HEK293 (cell line): Measurements from ENCODE around the gene CMTM2.

Experiments used
- CTCF ChIA-PET: fragments of 350-600 bp; formaldehyde crosslinking; extraction: SDS; loops from one replicate; lab custom pipeline; 2021; ENCODE audit warnings: antibody characterized with exemption; lab: Yijun Ruan, JAX
- POLR2A ChIA-PET: fragments of 300-600 bp; formaldehyde crosslinking; extraction: SDS; loops from one replicate; lab custom pipeline; 2020; ENCODE audit warnings: antibody characterized with exemption, inconsistent platforms; lab: Yijun Ruan, JAX
- H3K27ac ChIP-seq: fragments of 200-500 bp; sonication (Bioruptor generic); 2 replicates; pipeline ENCODE4 v1.5.1; 2014; ENCODE audit warnings: low read depth, low read length, control low read depth, inconsistent platforms; ENCODE audit errors: extremely low read depth
- H3K36me3 ChIP-seq, 2 experiments: fragments of 200-500 bp in 1 of 2; sonication (Bioruptor generic) in 1 of 2; 1 replicate in 1 of 2; 2 replicates in 1 of 2; pipeline ENCODE4 v1.5.1; 2014 to 2017; ENCODE audit warnings: inconsistent platforms in 2 of 2, low read length in 2 of 2; ENCODE audit not compliant: control insufficient read depth in 2 of 2, insufficient read depth in 1 of 2
- H3K4me1 ChIP-seq: fragments of 200-500 bp; sonication (Bioruptor generic); 2 replicates; pipeline ENCODE4 v1.5.1; 2014; ENCODE audit warnings: mild to moderate bottlenecking, low read length, inconsistent platforms; ENCODE audit not compliant: control insufficient read depth, insufficient read depth
- H3K4me3 ChIP-seq: 2 replicates; pipeline ENCODE4 v1.5.1; 2011; ENCODE audit warnings: low read depth, mild to moderate bottlenecking, control low read depth, low read length, moderate library complexity
- H3K9me3 ChIP-seq: fragments of 200-500 bp; sonication (Bioruptor generic); 2 replicates; pipeline ENCODE4 v1.5.1; 2014; ENCODE audit warnings: low read depth, low read length, inconsistent platforms; ENCODE audit not compliant: control insufficient read depth, insufficient read depth
- ELK4 ChIP-seq: IDR thresholded peaks from 2 replicates; pipeline ENCODE4 v1.6.1; 2011; ENCODE audit warnings: mild to moderate bottlenecking, low read depth, low read length, borderline replicate concordance
- GLI4 ChIP-seq: fragments of 450-650 bp; formaldehyde crosslinking; IDR thresholded peaks from 2 replicates; pipeline ENCODE4 v1.5.1; 2016; ENCODE audit warnings: missing biosample characterization, missing genetic modification characterization
- KLF16 ChIP-seq: fragments of 450-650 bp; formaldehyde crosslinking; IDR thresholded peaks from 2 replicates; pipeline ENCODE4 v1.5.1; 2017; ENCODE audit warnings: missing biosample characterization, missing genetic modification characterization
- SCRT2 ChIP-seq: fragments of 450-650 bp; formaldehyde crosslinking; IDR thresholded peaks from 2 replicates; pipeline ENCODE4 v1.5.1; 2016; ENCODE audit warnings: missing biosample characterization, missing genetic modification characterization
- YY1 ChIP-seq: fragments of 450-650 bp; formaldehyde crosslinking; IDR thresholded peaks from 2 replicates; pipeline ENCODE4 v1.5.1; 2018; ENCODE audit warnings: missing biosample characterization, missing genetic modification characterization
- YY2 ChIP-seq: fragments of 450-650 bp; formaldehyde crosslinking; IDR thresholded peaks from 2 replicates; pipeline ENCODE4 v1.5.1; 2016; ENCODE audit warnings: missing biosample characterization, missing genetic modification characterization
- ZBTB20 ChIP-seq: fragments of 450-650 bp; formaldehyde crosslinking; IDR thresholded peaks from 2 replicates; pipeline ENCODE4 v1.5.1; 2016; ENCODE audit warnings: missing biosample characterization, missing genetic modification characterization
- ZNF202 ChIP-seq: fragments of 450-650 bp; formaldehyde crosslinking; IDR thresholded peaks from 2 replicates; pipeline ENCODE4 v1.5.1; 2016; ENCODE audit warnings: missing biosample characterization, missing genetic modification characterization, borderline replicate concordance
- ZNF24 ChIP-seq: fragments of 450-650 bp; formaldehyde crosslinking; IDR thresholded peaks from 2 replicates; pipeline ENCODE4 v1.5.1; 2016; ENCODE audit warnings: missing biosample characterization, missing genetic modification characterization
- ZNF335 ChIP-seq: fragments of 450-650 bp; formaldehyde crosslinking; conservative IDR thresholded peaks from 2 replicates; pipeline ENCODE4 v1.5.1; 2016; ENCODE audit warnings: missing biosample characterization, missing genetic modification characterization
- ZNF518A ChIP-seq: fragments of 450-650 bp; formaldehyde crosslinking; conservative IDR thresholded peaks from 2 replicates; pipeline ENCODE4 v1.5.1; 2016; ENCODE audit warnings: low read depth, missing biosample characterization, missing genetic modification characterization
- ZNF561 ChIP-seq: fragments of 450-650 bp; IDR thresholded peaks from 2 replicates; pipeline ENCODE4 v1.5.1; 2018; ENCODE audit warnings: missing biosample characterization, missing genetic modification characterization, borderline replicate concordance
- ZNF692 ChIP-seq: fragments of 450-650 bp; formaldehyde crosslinking; IDR thresholded peaks from 2 replicates; pipeline ENCODE4 v1.5.1; 2016; ENCODE audit warnings: missing biosample characterization, missing genetic modification characterization
- ZSCAN18 ChIP-seq: fragments of 450-650 bp; formaldehyde crosslinking; IDR thresholded peaks from 2 replicates; pipeline ENCODE4 v1.5.1; 2016; ENCODE audit warnings: missing biosample characterization, missing genetic modification characterization
- ZXDB ChIP-seq: fragments of 450-650 bp; formaldehyde crosslinking; IDR thresholded peaks from 2 replicates; pipeline ENCODE4 v1.5.1; 2016; ENCODE audit warnings: missing biosample characterization, missing genetic modification characterization
- TF ChIP-seq, protein P1 (sequence below): fragments of 450-650 bp; IDR thresholded peaks from 2 replicates; pipeline ENCODE4 v1.5.1; 2018; ENCODE audit warnings: missing biosample characterization, missing genetic modification characterization
- TF ChIP-seq, protein P2 (sequence below): fragments of 450-650 bp; formaldehyde crosslinking; IDR thresholded peaks from 2 replicates; pipeline ENCODE4 v1.5.1; 2016; ENCODE audit warnings: missing biosample characterization, missing genetic modification characterization

CMTM2 gene

GRCh38 chr16:66551348-66551759, 27.9 kb upstream of the CMTM2 start (continued):
- no peak for TF ChIP-seq ZNF692 (tag by site-specific recombination)
- TF ChIP-seq SCRT2 (tag by site-specific recombination), result peak; percentile 50
- TF ChIP-seq ZSCAN18 (tag by site-specific recombination), result no peak
- no peak for TF ChIP-seq ZNF202
- no peak for TF ChIP-seq KLF16 (tag by site-specific recombination)
- TF ChIP-seq ZBTB20 (tag by site-specific recombination), result peak; percentile 50
- TF ChIP-seq ZXDB (tag by site-specific recombination), result peak; percentile 71
- TF ChIP-seq ELK4, result no peak

DNA sequence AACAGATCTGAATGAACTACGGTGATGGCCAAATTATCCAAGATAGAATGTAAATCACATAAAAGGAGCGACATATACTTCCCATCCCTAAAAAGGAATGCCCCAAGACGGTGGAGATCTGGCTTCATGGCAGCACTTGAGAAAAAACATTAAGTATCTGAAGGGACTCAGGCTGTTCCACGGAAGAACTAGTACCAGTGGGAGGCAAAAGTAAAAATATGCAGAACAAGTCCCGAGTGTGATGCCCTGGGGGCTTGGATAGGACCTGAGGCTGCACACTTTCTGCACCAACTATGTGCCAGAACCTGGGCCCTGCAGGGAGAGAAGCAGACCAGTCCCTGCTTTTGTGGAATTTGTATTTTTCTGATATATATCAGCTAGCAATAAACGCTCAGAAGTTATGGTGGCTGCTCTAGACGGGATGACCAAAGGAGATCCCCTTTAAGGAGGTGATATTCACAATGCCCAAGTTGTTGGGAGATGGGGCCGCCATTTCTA, 27.4 kb upstream of the CMTM2 start:
- Histone ChIP-seq H3K27ac (peak overlapping the region; percentile 64; the same call in 1 of the 2 replicates), H3K4me3 (peak overlapping the region; percentile 55), H3K36me3 (peaks cover 0 to 10% of the 10 kb centered on the region in 2 experiments; a peak in 1 of 3 replicates), H3K4me1 (no peaks in the 10 kb centered on the region), H3K9me3 (no peaks in the 10 kb centered on the region)
- TF ChIP-seq ZNF561 (tag by site-specific recombination), result peak; percentile 18; the same call in 1 of the 2 replicates
- 0 out of 2 replicates have a peak, but pooled peaks have one; percentile 40 for TF ChIP-seq YY1
- peak; percentile 56 for TF ChIP-seq YY2 (tag by site-specific recombination)
- TF ChIP-seq ZNF24 (tag by site-specific recombination), result no peak
- peak; percentile 66; the same call in 1 of the 2 replicates for TF ChIP-seq ZNF335 (tag by site-specific recombination)
- TF ChIP-seq, protein P1, sequence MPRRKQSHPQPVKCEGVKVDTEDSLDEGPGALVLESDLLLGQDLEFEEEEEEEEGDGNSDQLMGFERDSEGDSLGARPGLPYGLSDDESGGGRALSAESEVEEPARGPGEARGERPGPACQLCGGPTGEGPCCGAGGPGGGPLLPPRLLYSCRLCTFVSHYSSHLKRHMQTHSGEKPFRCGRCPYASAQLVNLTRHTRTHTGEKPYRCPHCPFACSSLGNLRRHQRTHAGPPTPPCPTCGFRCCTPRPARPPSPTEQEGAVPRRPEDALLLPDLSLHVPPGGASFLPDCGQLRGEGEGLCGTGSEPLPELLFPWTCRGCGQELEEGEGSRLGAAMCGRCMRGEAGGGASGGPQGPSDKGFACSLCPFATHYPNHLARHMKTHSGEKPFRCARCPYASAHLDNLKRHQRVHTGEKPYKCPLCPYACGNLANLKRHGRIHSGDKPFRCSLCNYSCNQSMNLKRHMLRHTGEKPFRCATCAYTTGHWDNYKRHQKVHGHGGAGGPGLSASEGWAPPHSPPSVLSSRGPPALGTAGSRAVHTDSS (tag by site-specific recombination), result no peak
- no peak for TF ChIP-seq ZNF518A (tag by site-specific recombination)
- TF ChIP-seq, protein P2, sequence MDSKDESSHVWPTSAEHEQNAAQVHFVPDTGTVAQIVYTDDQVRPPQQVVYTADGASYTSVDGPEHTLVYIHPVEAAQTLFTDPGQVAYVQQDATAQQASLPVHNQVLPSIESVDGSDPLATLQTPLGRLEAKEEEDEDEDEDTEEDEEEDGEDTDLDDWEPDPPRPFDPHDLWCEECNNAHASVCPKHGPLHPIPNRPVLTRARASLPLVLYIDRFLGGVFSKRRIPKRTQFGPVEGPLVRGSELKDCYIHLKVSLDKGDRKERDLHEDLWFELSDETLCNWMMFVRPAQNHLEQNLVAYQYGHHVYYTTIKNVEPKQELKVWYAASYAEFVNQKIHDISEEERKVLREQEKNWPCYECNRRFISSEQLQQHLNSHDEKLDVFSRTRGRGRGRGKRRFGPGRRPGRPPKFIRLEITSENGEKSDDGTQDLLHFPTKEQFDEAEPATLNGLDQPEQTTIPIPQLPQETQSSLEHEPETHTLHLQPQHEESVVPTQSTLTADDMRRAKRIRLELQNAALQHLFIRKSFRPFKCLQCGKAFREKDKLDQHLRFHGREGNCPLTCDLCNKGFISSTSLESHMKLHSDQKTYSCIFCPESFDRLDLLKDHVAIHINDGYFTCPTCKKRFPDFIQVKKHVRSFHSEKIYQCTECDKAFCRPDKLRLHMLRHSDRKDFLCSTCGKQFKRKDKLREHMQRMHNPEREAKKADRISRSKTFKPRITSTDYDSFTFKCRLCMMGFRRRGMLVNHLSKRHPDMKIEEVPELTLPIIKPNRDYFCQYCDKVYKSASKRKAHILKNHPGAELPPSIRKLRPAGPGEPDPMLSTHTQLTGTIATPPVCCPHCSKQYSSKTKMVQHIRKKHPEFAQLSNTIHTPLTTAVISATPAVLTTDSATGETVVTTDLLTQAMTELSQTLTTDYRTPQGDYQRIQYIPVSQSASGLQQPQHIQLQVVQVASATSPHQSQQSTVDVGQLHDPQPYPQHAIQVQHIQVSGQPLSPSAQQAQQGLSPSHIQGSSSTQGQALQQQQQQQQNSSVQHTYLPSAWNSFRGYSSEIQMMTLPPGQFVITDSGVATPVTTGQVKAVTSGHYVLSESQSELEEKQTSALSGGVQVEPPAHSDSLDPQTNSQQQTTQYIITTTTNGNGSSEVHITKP, result no peak
- TF ChIP-seq GLI4 (tag by site-specific recombination), result no peak
- CTCF ChIA-PET, result interaction anchor here (0.6 to 2.6 kb wide), 9 partner anchors 10 to 279 kb away, joined by 3 to 8 read pairs (median 3); partner anchors contain the start of gene NAE1
- POLR2A ChIA-PET, result interaction anchor here (0.7 to 1.4 kb wide), 7 partner anchors 9 to 321 kb away, joined by 3 to 7 read pairs (median 4); no protein-coding TSS in a partner anchor
